22Rv1 (cell line): Measurements from ENCODE around the gene TBC1D1.

Experiments
- H3K27ac ChIP-seq: fragments of 450-650 bp; 2 replicates; pipeline ENCODE4 v1.5.1; 2017
- CTCF ChIP-seq: fragments of 450-650 bp; IDR thresholded peaks from 2 replicates; pipeline ENCODE4 v1.5.1; 2017; ENCODE audit warnings: mild to moderate bottlenecking
- ZFX ChIP-seq: fragments of 450-650 bp; IDR thresholded peaks from 2 replicates; pipeline ENCODE4 v1.6.1; 2017; ENCODE audit warnings: antibody characterized with exemption, borderline replicate concordance

TBC1D1 gene

GRCh38 chr4:37946503-37947179, 55.8 kb downstream of the TBC1D1 start:
- TF ChIP-seq CTCF (no peak), ZFX (no peak)
- H3K27ac ChIP-seq = no peak overlapping the region

- TF ChIP-seq ZFX (no peak), CTCF (no peak)
- no peak overlapping the region for H3K27ac ChIP-seq
Measured at GRCh38 chr4:37948542-37948941, 57.7 kb downstream of the TBC1D1 start.

- TF ChIP-seq ZFX (no peak), CTCF (no peak)
Measured at GRCh38 chr4:37949636-37950426, 58.9 kb downstream of the TBC1D1 start.

GRCh38 chr4:37951461-37952352, 60.8 kb downstream of the TBC1D1 start:
- H3K27ac ChIP-seq = no peak overlapping the region
- TF ChIP-seq ZFX (no peak), CTCF (no peak)

More at GRCh38 chr4:37949636-37950426, 58.9 kb downstream of the TBC1D1 start:
- no peak overlapping the region for H3K27ac ChIP-seq

GRCh38 chr4:37953156-37953555, 62.3 kb downstream of the TBC1D1 start:
- H3K27ac ChIP-seq = no peak overlapping the region
- no peak for TF ChIP-seq CTCF
- no peak for TF ChIP-seq ZFX

- TF ChIP-seq ZFX (no peak), CTCF (no peak)
- no peak overlapping the region for H3K27ac ChIP-seq
Measured at GRCh38 chr4:37953620-37954293, 62.9 kb downstream of the TBC1D1 start.
